Activated naive CD8-positive, alpha-beta T cell treated with anti-CD3 and anti-CD28 coated beads, Interleukin-2, amount 50 U/mL, for 24 hours (primary cell): ENCODE measurements around the gene MED27.

ENCODE experiments used
- ATAC-seq: fragments of 150-1000 bp; cut with Tn5 transposase; one replicate; pipeline ENCODE4 v1.10.0; 2021
- DNase-seq: peaks from one replicate; pipeline ENCODE4 v3.0.0; 2021
- H3K27ac Mint-ChIP-seq: one replicate; pipeline ENCODE4 v1.8.0; 2021; ENCODE audit warnings: mild to moderate bottlenecking, mixed read lengths
- H3K27me3 Mint-ChIP-seq: one replicate; pipeline ENCODE4 v1.8.0; 2021; ENCODE audit warnings: mixed read lengths
- H3K36me3 Mint-ChIP-seq: one replicate; pipeline ENCODE4 v1.8.0; 2021; ENCODE audit warnings: low read depth, mixed read lengths
- H3K4me1 Mint-ChIP-seq: one replicate; pipeline ENCODE4 v1.8.0; 2021; ENCODE audit warnings: mixed read lengths
- H3K4me3 Mint-ChIP-seq: one replicate; pipeline ENCODE4 v1.8.0; 2021; ENCODE audit warnings: mild to moderate bottlenecking, moderate library complexity, mixed read lengths
- H3K9me3 Mint-ChIP-seq: one replicate; pipeline ENCODE4 v1.8.0; 2021; ENCODE audit warnings: mixed read lengths

The MED27 gene

DNA sequence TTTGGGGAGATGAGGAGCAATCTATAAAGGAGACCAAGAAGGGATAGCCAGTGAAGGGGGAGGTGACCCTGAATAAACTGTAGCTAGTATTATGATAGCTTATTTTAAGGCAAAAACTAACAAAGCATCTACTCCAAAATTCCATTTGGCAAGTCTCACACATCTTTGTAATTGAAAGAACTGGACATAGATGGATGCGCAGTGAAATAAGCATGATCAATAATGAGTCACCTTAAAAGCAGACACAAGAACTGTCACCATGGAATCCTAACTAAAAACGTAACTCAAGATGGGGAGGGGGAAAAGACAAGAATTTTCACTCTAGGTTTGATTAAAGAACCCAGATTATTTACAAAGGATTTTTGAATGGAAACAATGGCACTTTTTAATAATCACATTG lies 164.5 kb downstream of the MED27 start:
- H3K36me3 Mint-ChIP-seq: no peaks in the 10 kb centered on the region
- peaks cover 3% of the 10 kb centered on the region for H3K4me1 Mint-ChIP-seq
- H3K27ac Mint-ChIP-seq: no peak overlapping the region
- H3K9me3 Mint-ChIP-seq: no peaks in the 10 kb centered on the region
- ATAC-seq (no peak), DNase-seq (no peak)
- no peaks in the 10 kb centered on the region for H3K27me3 Mint-ChIP-seq
- no peak overlapping the region for H3K4me3 Mint-ChIP-seq

GRCh38 chr9:131912671-131913070 lies 167.0 kb downstream of the MED27 start:
- Mint-ChIP-seq H3K4me1 (no peaks in the 10 kb centered on the region), H3K4me3 (no peak overlapping the region), H3K9me3 (no peaks in the 10 kb centered on the region), H3K27me3 (no peaks in the 10 kb centered on the region), H3K36me3 (no peaks in the 10 kb centered on the region), H3K27ac (no peak overlapping the region)
- DNase-seq (no peak), ATAC-seq (no peak)

GRCh38 chr9:131912069-131912468 lies 167.6 kb downstream of the MED27 start:
- H3K27ac Mint-ChIP-seq: no peak overlapping the region
- no peak overlapping the region for H3K4me3 Mint-ChIP-seq
- no peaks in the 10 kb centered on the region for H3K4me1 Mint-ChIP-seq
- DNase-seq: no peak
- no peak for ATAC-seq
- H3K9me3 Mint-ChIP-seq: no peaks in the 10 kb centered on the region
- H3K36me3 Mint-ChIP-seq: no peaks in the 10 kb centered on the region
- H3K27me3 Mint-ChIP-seq: no peaks in the 10 kb centered on the region

DNA sequence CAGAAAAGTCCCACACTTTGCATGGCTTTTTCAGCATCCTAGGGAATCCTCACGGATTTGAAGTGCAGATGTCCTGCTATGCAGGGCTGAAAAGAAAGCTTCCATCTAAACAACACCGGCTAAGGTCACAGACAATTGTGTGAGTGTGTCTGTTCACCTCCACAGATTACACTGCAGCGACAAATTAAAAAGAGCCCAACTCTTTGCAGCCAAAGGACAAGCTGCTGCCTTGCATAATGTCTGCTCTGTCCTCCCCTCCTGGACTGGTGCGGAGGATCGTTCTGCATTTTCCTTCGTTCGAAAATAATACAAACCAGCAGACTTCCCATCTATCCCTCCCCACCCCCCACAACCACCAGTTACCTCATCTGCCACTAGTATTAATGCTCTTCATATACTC lies 169.1 kb downstream of the MED27 start:
- no peak overlapping the region for H3K4me3 Mint-ChIP-seq
- H3K4me1 Mint-ChIP-seq: no peaks in the 10 kb centered on the region
- no peaks in the 10 kb centered on the region for H3K9me3 Mint-ChIP-seq
- no peak for DNase-seq
- ATAC-seq: no peak
- no peaks in the 10 kb centered on the region for H3K27me3 Mint-ChIP-seq
- H3K36me3 Mint-ChIP-seq: peaks cover 5% of the 10 kb centered on the region
- H3K27ac Mint-ChIP-seq: no peak overlapping the region

DNA sequence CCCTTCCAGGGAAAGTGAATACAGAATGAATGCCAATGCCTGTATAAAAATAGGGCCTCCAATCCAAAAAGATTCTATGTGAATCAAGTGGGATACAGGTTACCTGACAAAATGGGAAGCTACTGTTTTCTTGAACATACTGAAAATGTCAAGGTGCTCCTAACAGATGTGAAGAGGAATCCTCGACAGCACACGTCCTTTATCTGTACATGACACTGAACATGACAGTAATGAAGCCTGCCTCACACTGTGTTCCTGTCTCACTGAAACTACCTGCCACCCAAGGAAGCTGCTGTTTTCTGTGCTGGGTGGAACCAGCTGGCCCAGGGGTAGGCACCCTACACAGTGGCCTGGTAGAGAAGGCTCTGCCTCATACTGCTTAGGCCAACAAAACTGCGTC lies 174.5 kb downstream of the MED27 start:
- Mint-ChIP-seq H3K4me1 (no peaks in the 10 kb centered on the region), H3K36me3 (peaks cover 8% of the 10 kb centered on the region), H3K27me3 (no peaks in the 10 kb centered on the region), H3K4me3 (no peak overlapping the region), H3K27ac (no peak overlapping the region), H3K9me3 (no peaks in the 10 kb centered on the region)
- ATAC-seq: no peak
- no peak for DNase-seq

DNA sequence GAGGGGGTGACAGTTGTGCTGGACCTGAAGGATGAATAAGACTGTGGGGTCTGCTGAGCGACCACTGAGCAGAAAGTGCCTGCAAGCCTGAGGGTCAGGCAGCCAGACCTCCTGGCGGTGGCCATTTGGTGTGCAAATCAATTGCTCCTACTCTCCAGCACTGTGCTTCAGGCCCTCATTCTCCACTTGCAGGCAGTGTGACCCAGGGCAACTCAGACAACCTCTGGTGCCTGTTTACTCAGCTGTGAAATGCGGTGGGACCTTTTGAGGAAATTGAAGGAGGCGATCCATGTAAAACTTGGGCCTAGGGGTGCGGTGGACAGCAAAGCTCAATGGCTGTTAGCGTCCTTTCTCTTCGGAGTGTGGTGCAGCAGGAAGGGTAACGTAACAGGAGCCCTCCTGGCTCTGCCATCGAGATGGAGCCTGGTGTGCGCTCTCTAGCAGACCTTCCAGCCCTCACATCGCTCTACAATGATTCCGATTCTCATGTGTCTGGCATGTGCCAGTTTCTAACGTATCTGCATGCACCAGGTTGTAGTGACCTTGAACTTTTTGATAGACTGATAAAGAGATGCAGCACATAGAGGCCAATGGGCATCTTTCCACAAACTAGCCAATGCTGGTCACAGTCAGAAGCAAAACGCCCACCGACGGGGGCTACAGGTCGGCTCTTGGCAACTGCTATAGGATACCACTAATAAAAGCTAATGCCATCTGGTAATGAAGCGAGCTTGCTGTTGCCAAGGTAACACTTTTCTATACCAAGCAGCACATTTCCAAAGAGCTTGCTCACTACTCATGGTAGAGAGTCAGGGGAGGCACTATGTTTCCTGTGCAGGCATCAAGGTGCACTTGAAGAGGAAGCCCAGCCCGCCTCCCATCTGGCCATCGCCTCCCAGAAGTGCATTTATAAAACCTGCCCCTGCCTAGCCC lies 180.1 kb downstream of the MED27 start:
- Mint-ChIP-seq H3K27ac (no peak overlapping the region), H3K27me3 (no peaks in the 10 kb centered on the region), H3K9me3 (no peaks in the 10 kb centered on the region), H3K36me3 (peaks cover under 1% of the 10 kb centered on the region), H3K4me3 (no peak overlapping the region), H3K4me1 (no peaks in the 10 kb centered on the region)
- DNase-seq (no peak), ATAC-seq (no peak)

- Mint-ChIP-seq H3K4me3 (no peak overlapping the region), H3K27ac (no peak overlapping the region), H3K27me3 (no peaks in the 10 kb centered on the region), H3K9me3 (no peaks in the 10 kb centered on the region), H3K36me3 (peaks cover 11% of the 10 kb centered on the region), H3K4me1 (no peaks in the 10 kb centered on the region)
- ATAC-seq (no peak), DNase-seq (no peak)
Observed at GRCh38 chr9:131892902-131893500, 186.7 kb downstream of the MED27 start.

DNA sequence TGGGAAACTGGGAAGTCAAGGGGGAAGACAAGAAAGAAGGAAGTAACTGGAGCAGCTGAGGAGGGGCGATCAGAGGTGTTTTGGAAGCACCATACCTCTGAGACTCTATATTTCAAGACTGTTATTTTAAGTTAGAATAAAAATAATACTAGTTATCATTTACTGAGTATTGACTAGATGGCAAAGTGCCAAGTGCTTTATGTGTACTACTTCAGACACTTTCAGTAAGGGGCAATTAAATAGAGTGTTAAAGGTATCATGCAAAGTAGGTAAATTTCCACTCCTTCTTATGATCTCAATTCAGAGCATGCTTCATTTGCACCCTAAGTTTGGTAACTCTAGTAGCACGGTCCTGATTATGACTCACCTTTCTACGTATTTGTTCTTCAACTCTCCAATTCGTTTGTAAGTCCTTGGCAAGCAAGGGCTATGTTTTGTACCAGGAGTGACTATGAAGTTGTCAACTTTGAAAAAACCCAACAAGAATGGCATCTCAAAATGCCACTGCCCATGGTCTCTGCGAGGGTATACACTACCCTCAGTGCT lies 187.4 kb downstream of the MED27 start:
- Mint-ChIP-seq H3K4me1 (no peaks in the 10 kb centered on the region), H3K27me3 (no peaks in the 10 kb centered on the region), H3K36me3 (peaks cover 12% of the 10 kb centered on the region), H3K9me3 (no peaks in the 10 kb centered on the region), H3K4me3 (no peak overlapping the region), H3K27ac (no peak overlapping the region)
- no peak for ATAC-seq
- DNase-seq: no peak

GRCh38 chr9:131891598-131891997 lies 188.1 kb downstream of the MED27 start:
- Mint-ChIP-seq H3K36me3 (peaks cover 12% of the 10 kb centered on the region), H3K27me3 (no peaks in the 10 kb centered on the region), H3K27ac (no peak overlapping the region), H3K4me1 (no peaks in the 10 kb centered on the region), H3K4me3 (no peak overlapping the region), H3K9me3 (no peaks in the 10 kb centered on the region)
- ATAC-seq (no peak), DNase-seq (no peak)

DNA sequence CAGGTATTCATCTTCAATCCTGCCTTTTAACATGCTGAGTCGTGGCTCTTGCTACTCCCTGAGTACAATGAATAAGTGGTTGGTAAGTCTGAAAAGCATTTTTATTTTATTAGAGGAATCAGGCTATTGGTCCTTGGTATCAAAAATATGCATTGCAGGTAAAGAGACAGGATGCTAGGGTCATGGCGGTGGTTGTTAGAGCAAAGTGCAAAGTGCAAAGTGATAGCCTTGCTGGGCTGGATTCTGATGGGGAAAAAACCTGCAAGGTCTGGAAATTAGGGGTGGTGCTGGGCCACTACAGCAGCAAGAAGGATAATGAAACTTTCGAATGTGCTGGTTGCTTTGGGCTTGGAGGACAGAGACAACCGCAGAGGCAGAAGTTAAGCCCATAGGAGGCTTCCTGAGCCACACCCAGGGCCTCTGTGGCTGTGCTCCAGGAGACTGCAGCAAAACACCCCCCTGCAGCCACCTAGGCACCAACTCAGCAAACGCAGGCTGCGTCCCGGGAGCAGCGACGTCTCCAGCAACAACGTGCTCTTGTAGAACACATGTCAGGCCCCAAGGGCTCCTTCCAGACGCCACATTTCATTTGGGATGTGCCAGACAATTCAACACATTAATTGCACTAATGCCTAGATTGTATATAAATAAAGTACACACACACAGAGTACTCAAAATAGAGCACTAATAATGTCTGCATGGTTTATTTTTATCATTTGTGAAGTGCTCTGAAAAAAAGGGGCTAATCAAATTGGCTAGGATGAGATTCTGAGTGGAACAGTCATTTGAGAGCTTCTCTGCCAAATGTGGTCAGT lies 190.0 kb downstream of the MED27 start:
- H3K36me3 Mint-ChIP-seq: peaks cover 12% of the 10 kb centered on the region
- no peak for DNase-seq
- no peaks in the 10 kb centered on the region for H3K27me3 Mint-ChIP-seq
- no peaks in the 10 kb centered on the region for H3K4me1 Mint-ChIP-seq
- H3K27ac Mint-ChIP-seq: no peak overlapping the region
- no peak for ATAC-seq
- no peaks in the 10 kb centered on the region for H3K9me3 Mint-ChIP-seq
- H3K4me3 Mint-ChIP-seq: no peak overlapping the region

DNA sequence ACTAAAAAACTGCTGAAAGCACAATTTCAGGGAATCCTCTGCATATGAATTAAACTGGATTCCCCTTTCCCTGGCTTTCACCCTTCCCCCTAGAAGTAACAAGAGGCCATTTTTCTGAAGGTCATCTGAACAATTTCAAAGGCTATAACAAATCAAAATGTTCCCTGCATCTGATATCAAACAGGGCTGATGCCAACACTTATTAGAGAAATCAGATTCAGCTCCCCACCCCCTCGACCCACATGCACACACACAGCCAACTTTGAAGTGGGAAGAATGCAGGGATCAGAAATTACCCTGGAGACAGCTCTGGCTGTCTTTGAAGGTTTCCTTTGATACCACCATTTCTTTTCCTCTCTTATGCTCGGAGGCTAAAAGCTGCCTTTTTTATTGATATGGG lies 190.7 kb downstream of the MED27 start:
- H3K4me3 Mint-ChIP-seq: no peak overlapping the region

DNA sequence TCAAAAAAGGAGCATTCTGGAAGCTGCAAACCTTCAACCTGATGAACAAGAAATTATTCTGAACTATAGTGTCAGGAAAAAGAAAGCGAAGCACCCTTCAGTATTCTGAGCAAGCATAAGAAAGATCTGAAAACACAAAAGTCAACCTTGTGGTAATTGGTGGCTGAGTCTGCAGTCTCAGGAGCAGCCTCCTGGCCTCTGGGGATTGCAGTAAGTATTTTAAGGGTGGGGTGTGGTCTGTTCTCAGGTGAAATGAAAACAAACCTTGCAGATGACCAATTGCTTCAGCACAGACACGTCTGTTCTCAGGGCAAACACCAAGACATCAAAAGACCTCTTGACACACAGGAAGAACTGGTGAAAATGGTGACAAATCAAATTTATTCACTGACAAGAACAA lies 192.0 kb downstream of the MED27 start:
- Mint-ChIP-seq H3K4me3 (no peak overlapping the region), H3K9me3 (no peaks in the 10 kb centered on the region), H3K4me1 (no peaks in the 10 kb centered on the region), H3K27ac (no peak overlapping the region), H3K36me3 (peaks cover 7% of the 10 kb centered on the region), H3K27me3 (no peaks in the 10 kb centered on the region)
- ATAC-seq (no peak), DNase-seq (no peak)

More for the DNA sequence above, 190.7 kb downstream of the MED27 start:
- Mint-ChIP-seq H3K4me1 (no peaks in the 10 kb centered on the region), H3K27me3 (no peaks in the 10 kb centered on the region), H3K36me3 (peaks cover 12% of the 10 kb centered on the region), H3K27ac (no peak overlapping the region), H3K9me3 (no peaks in the 10 kb centered on the region)
- ATAC-seq (no peak), DNase-seq (no peak)

DNA sequence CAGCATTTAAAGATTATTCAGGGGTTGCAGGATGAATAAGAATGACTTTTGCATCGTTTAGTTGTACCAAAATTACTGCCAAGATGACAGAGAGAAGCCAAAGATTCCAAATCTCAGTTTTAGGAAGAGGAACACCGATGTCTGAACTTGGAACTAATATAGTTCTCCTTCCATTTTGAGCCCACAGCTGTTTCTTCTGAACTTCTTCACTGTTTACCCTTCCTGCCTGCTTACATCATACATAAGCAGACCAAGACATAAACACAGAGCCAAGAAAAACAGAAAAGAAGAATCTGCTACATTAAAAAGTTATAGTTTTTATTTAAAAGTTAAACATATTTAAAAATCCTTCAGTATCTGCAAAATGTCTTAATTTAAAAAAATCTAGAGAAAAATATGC lies 192.8 kb downstream of the MED27 start:
- Mint-ChIP-seq H3K4me1 (peaks cover 3% of the 10 kb centered on the region), H3K27ac (no peak overlapping the region), H3K9me3 (no peaks in the 10 kb centered on the region), H3K4me3 (no peak overlapping the region), H3K36me3 (peaks cover 6% of the 10 kb centered on the region), H3K27me3 (no peaks in the 10 kb centered on the region)
- DNase-seq: no peak
- no peak for ATAC-seq

DNA sequence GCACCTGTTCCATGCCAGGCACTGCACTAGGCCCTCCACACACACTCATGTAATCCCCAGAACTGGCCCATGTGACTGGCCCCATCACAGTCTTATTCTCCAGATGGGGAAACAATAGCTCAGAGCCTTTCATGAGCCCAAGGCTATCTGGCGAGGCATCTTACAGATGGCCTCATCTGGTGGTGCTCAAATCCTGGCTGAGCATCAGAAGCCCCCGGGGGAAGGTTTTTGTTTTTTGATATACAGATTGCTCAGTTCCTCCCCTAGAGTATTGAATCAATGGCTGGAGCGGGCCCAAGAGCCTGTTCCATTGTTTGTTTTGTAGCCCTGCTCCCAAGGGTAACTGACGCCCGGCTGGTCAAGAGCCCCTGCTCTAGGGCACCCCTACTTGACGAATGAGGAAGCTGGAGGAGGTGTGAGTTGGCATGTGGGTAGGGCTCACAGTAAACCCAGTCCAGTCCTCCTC lies 194.5 kb downstream of the MED27 start:
- no peak overlapping the region for H3K4me3 Mint-ChIP-seq
- peaks cover 1% of the 10 kb centered on the region for H3K36me3 Mint-ChIP-seq
- H3K27ac Mint-ChIP-seq: no peak overlapping the region
- no peaks in the 10 kb centered on the region for H3K27me3 Mint-ChIP-seq
- H3K9me3 Mint-ChIP-seq: no peaks in the 10 kb centered on the region
- ATAC-seq (no peak), DNase-seq (no peak)
- peaks cover 8% of the 10 kb centered on the region for H3K4me1 Mint-ChIP-seq
